Liver (tissue), 9 donors: ENCODE data around the gene CARD11. TPM values are rescaled to one million over a fixed set of nuclear protein-coding genes. Genes with fewer than 3 reads are reported as not detected.

Experiments used
- DNase-seq: peaks from one replicate; pipeline ENCODE4 v3.0.0-alpha.2; 2017; ENCODE audit warnings: low spot score
- H3K27ac ChIP-seq, 2 donors: one replicate each; pipeline ENCODE4 v1.7.0; 2013; ENCODE audit warnings: inconsistent platforms in 2 of 2, low read length in 2 of 2, control low read depth in 1 of 2, low read depth in 1 of 2, mild to moderate bottlenecking in 1 of 2
- H3K27me3 ChIP-seq, 4 donors: one replicate each; pipeline versions ENCODE4 v1.6.1 to v1.7.0; 2013; ENCODE audit warnings: low read length in 3 of 4, inconsistent platforms in 1 of 4, mild to moderate bottlenecking in 1 of 4, moderate library complexity in 1 of 4; ENCODE audit not compliant: control insufficient read depth in 4 of 4, insufficient read depth in 4 of 4
- H3K36me3 ChIP-seq, 4 donors: one replicate each; pipeline versions ENCODE4 v1.6.1 to v1.7.0; 2013; ENCODE audit warnings: low read length in 3 of 4, mild to moderate bottlenecking in 3 of 4, low read depth in 1 of 4, moderate library complexity in 1 of 4; ENCODE audit not compliant: control insufficient read depth in 4 of 4, insufficient read depth in 3 of 4
- H3K4me1 ChIP-seq, 4 donors: one replicate each; pipeline versions ENCODE4 v1.6.1 to v1.7.0; 2013; ENCODE audit warnings: low read length in 3 of 4, mild to moderate bottlenecking in 3 of 4, moderate library complexity in 1 of 4; ENCODE audit not compliant: control insufficient read depth in 4 of 4, insufficient read depth in 4 of 4
- H3K4me3 ChIP-seq, 3 donors: one replicate each; pipeline versions ENCODE4 v1.6.1 to v1.7.0; 2013; ENCODE audit warnings: low read length in 3 of 3, control low read depth in 1 of 3, low read depth in 1 of 3, mild to moderate bottlenecking in 1 of 3
- H3K9ac ChIP-seq, 2 donors: one replicate each; pipeline ENCODE4 v1.7.0; 2013; ENCODE audit warnings: low read length in 2 of 2, mild to moderate bottlenecking in 2 of 2, moderate library complexity in 2 of 2, control low read depth in 1 of 2, low read depth in 1 of 2
- H3K9me3 ChIP-seq, 4 donors: one replicate each; pipeline versions ENCODE4 v1.6.1 to v1.7.0; 2013; ENCODE audit warnings: low read length in 3 of 4; ENCODE audit not compliant: control insufficient read depth in 4 of 4
- EGR1 ChIP-seq, 2 donors: IDR thresholded peaks; 2 replicates each; pipeline ENCODE4 v1.6.1; 2016 to 2018; ENCODE audit warnings: antibody characterized with exemption in 2 of 2, low read depth in 2 of 2
- FOXA1 ChIP-seq: IDR thresholded peaks from 2 replicates; pipeline ENCODE4 v1.6.1; 2016; ENCODE audit warnings: antibody characterized with exemption
- FOXA2 ChIP-seq: IDR thresholded peaks from 2 replicates; pipeline ENCODE4 v1.6.1; 2016; ENCODE audit warnings: antibody characterized with exemption
- GABPA ChIP-seq, 2 donors: IDR thresholded peaks in 1 of 2; conservative IDR thresholded peaks in 1 of 2; 2 replicates each; pipeline ENCODE4 v1.6.1; 2016; ENCODE audit warnings: antibody characterized with exemption in 2 of 2, mild to moderate bottlenecking in 1 of 2, moderate library complexity in 1 of 2
- HNF4A ChIP-seq, 2 donors: conservative IDR thresholded peaks; 2 replicates each; pipeline ENCODE4 v1.6.1; 2016; ENCODE audit warnings: antibody characterized with exemption in 2 of 2, mild to moderate bottlenecking in 2 of 2
- HNF4G ChIP-seq: IDR thresholded peaks from 2 replicates; pipeline ENCODE4 v1.6.1; 2016; ENCODE audit warnings: antibody characterized with exemption
- JUND ChIP-seq, 2 donors: IDR thresholded peaks; 2 replicates each; pipeline ENCODE4 v1.6.1; 2016; ENCODE audit warnings: antibody characterized with exemption in 2 of 2
- NR2F2 ChIP-seq: IDR thresholded peaks from 2 replicates; pipeline ENCODE4 v1.6.1; 2016; ENCODE audit warnings: antibody characterized with exemption
- RAD21 ChIP-seq, 2 donors: IDR thresholded peaks; 2 replicates each; pipeline ENCODE4 v1.6.1; 2016; ENCODE audit warnings: antibody characterized with exemption in 2 of 2, mild to moderate bottlenecking in 2 of 2
- RXRA ChIP-seq, 2 donors: IDR thresholded peaks; 2 replicates each; pipeline ENCODE4 v1.6.1; 2017 to 2018; ENCODE audit warnings: antibody characterized with exemption in 2 of 2, mild to moderate bottlenecking in 1 of 2
- SP1 ChIP-seq: IDR thresholded peaks from 2 replicates; pipeline ENCODE4 v1.6.1; 2018; ENCODE audit warnings: antibody characterized with exemption, mild to moderate bottlenecking
- TAF1 ChIP-seq: conservative IDR thresholded peaks from 2 replicates; pipeline ENCODE4 v1.6.1; 2016; ENCODE audit warnings: antibody characterized with exemption, mild to moderate bottlenecking
- YY1 ChIP-seq: IDR thresholded peaks from 2 replicates; pipeline ENCODE4 v1.6.1; 2016; ENCODE audit warnings: antibody characterized with exemption, mild to moderate bottlenecking
- whole genome bisulfite sequencing: extraction: QIAGEN DNeasy Blood & Tissue Kit; methylation state at CpG from one replicate; pipeline ENCODE4 v1.1.7; 2013; 5-methylcytosine and 5-hydroxymethylcytosine counted together
- polyA plus RNA-seq, 2 donors: library from polyadenylated mRNA; stranded (reverse) in 1 of 2; unstranded in 1 of 2; fragments of 200-250 nt in 1 of 2; fragments of >200 nt in 1 of 2; fragmentation: Nextera tagmentation in 1 of 2; extraction: Ambion mirVana in 1 of 2; gene quantifications; one replicate each; pipeline versions ENCODE4 v1.2.1 to v1.2.3, GENCODE V29; 2013 to 2015
- total RNA-seq, 2 donors: library from RNA; depleted of rRNA; stranded (reverse); fragments of >200 nt; gene quantifications; one replicate each; pipeline ENCODE4 v1.2.3, GENCODE V29; 2014
- TF ChIP-seq, protein P1 (sequence below): fragments of 150-350 bp; IDR thresholded peaks from 2 replicates; pipeline ENCODE4 v1.5.1; 2017; ENCODE audit warnings: improper control_type of control experiment, low read depth, low read length; ENCODE audit not compliant: missing input control
- TF ChIP-seq, protein P2 (sequence below): IDR thresholded peaks from 2 replicates; pipeline ENCODE4 v1.6.1; 2016; ENCODE audit warnings: antibody characterized with exemption
- TF ChIP-seq, protein P3 (sequence below): IDR thresholded peaks from 2 replicates; pipeline ENCODE4 v1.6.1; 2016; ENCODE audit warnings: antibody characterized with exemption
- TF ChIP-seq, protein P4 (sequence below): IDR thresholded peaks from 2 replicates; pipeline ENCODE4 v1.6.1; 2016; ENCODE audit warnings: antibody characterized with exemption, mild to moderate bottlenecking
- TF ChIP-seq, protein P5 (sequence below): IDR thresholded peaks from 2 replicates; pipeline ENCODE4 v1.6.1; 2016; ENCODE audit warnings: antibody characterized with exemption
- donor health status: healthy.
- donor health status: healthy.
- donor health status: healthy.
- donor health status: healthy.
- donor health status: healthy.

CARD11 gene
- total and polyA plus RNA-seq, 4 donors, result 0.42 to 1.3 (median 0.83) TPM

DNA sequence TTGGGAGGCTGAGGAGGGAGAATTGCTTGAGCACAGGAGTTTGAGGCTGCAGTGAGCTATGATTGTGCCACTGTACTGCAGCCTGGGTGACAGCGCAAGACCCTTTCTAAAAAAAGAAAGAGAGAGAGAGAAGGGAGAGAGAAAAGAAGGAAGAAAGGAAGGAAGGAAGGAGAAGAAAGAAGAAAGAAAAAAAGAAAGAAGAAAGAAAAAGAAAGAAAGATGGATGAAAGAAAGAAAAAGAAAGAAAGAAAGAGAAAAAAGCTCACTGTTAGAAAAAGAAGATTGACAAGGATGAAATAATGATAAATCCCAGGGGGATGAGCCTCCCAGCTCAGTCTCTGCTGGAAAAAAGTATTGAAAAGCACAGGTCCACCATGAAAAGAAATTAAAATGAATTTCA is 22.8 kb upstream of the CARD11 start:
- H3K9ac ChIP-seq, result no peak overlapping the region
- no peak for TF ChIP-seq HNF4A (conservative IDR thresholded peaks at IDR 0.05)
- DNase-seq, result no peak
- H3K27me3 ChIP-seq, result no peaks in the 10 kb centered on the region
- no peak overlapping the region for H3K4me3 ChIP-seq
- peaks cover 0 to 5% (median under 1%) of the 10 kb centered on the region in 4 donors for H3K9me3 ChIP-seq
- no peak overlapping the region for H3K27ac ChIP-seq
- no peaks in the 10 kb centered on the region for H3K36me3 ChIP-seq
- 100% methylated on average over 1 of the region's 1 CpG for WGBS
- no peaks in the 10 kb centered on the region for H3K4me1 ChIP-seq

DNA sequence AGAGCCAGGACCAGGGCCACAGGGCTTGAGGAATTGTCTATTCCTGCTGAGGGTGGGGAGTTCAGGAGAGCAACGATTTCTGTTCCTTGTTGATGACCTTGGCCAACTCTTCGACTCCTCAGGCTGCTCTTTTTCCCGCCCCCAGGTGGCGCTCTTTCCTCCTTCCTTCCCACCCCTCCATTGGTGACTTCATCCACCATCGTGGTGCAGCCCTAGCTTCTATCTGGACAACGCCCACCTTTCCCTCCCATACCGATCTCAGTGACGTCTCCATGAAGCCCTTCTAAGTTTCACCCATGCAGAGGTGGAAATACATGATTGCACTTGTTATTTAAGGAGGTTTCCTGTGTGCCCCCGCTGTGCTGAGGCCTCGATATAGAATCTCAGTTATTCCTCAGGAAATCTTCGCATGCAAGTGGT is 22.1 kb upstream of the CARD11 start:
- DNase-seq, result peak; percentile 41
- no peaks in the 10 kb centered on the region for H3K4me1 ChIP-seq
- no peak overlapping the region for H3K9ac ChIP-seq
- WGBS, result 37% methylated on average over 11 of the region's 11 CpGs
- H3K36me3 ChIP-seq, result no peaks in the 10 kb centered on the region
- peak in 1 of 2 donors; percentile 21 for TF ChIP-seq RAD21 (IDR thresholded peaks at IDR 0.05)
- no peak for TF ChIP-seq YY1
- TF ChIP-seq NR2F2, result no peak
- TF ChIP-seq, protein P1, sequence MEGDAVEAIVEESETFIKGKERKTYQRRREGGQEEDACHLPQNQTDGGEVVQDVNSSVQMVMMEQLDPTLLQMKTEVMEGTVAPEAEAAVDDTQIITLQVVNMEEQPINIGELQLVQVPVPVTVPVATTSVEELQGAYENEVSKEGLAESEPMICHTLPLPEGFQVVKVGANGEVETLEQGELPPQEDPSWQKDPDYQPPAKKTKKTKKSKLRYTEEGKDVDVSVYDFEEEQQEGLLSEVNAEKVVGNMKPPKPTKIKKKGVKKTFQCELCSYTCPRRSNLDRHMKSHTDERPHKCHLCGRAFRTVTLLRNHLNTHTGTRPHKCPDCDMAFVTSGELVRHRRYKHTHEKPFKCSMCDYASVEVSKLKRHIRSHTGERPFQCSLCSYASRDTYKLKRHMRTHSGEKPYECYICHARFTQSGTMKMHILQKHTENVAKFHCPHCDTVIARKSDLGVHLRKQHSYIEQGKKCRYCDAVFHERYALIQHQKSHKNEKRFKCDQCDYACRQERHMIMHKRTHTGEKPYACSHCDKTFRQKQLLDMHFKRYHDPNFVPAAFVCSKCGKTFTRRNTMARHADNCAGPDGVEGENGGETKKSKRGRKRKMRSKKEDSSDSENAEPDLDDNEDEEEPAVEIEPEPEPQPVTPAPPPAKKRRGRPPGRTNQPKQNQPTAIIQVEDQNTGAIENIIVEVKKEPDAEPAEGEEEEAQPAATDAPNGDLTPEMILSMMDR, result peak; percentile 12
- no peak for TF ChIP-seq JUND (IDR thresholded peaks at IDR 0.05)
- TF ChIP-seq, protein P2, sequence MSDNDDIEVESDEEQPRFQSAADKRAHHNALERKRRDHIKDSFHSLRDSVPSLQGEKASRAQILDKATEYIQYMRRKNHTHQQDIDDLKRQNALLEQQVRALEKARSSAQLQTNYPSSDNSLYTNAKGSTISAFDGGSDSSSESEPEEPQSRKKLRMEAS, result no peak
- no peak for TF ChIP-seq SP1
- no peak overlapping the region for H3K27ac ChIP-seq
- H3K27me3 ChIP-seq, result no peaks in the 10 kb centered on the region
- no peak overlapping the region for H3K4me3 ChIP-seq
- peaks cover 0 to 2% (median 0%) of the 10 kb centered on the region in 4 donors for H3K9me3 ChIP-seq

DNA sequence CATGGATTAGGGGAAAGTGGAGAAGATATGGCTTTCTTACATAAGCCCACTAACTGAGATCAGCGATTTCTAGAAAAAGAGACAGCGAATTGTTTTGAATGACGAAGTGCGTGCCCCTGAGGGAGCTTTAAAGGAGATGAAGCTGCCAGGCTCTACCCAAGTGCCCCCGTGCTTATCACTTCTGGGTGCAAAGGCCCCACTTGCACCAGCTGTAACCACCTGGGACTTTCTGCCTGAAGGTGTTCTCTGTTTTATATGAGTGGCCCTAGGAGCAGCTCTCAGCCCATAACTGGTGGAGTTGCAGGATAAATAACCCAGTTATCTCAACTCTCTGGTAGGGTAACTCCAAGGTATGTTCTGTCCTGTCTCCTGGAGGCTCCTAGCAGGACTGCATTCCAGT is 20.4 kb upstream of the CARD11 start:
- Histone ChIP-seq H3K27ac (no peak overlapping the region), H3K9ac (no peak overlapping the region), H3K36me3 (no peaks in the 10 kb centered on the region), H3K4me3 (no peak overlapping the region), H3K9me3 (peaks cover 0 to 2% (median 0%) of the 10 kb centered on the region in 4 donors), H3K4me1 (no peaks in the 10 kb centered on the region), H3K27me3 (no peaks in the 10 kb centered on the region)
- DNase-seq, result no peak
- TF ChIP-seq SP1 (no peak), HNF4G (no peak), FOXA2 (no peak), JUND (IDR thresholded peaks at IDR 0.05) (no peak), HNF4A (conservative IDR thresholded peaks at IDR 0.05) (no peak), RXRA (IDR thresholded peaks at IDR 0.05) (no peak), TAF1 (no peak), RAD21 (IDR thresholded peaks at IDR 0.05) (no peak), EGR1 (IDR thresholded peaks at IDR 0.05; ENCODE audit: low read depth in 2 of 2) (no peak), FOXA1 (no peak), GABPA (IDR thresholded peaks at IDR 0.05 in 1 of 2, conservative IDR thresholded peaks at IDR 0.05 in 1 of 2) (no peak), NR2F2 (no peak), YY1 (no peak)
- TF ChIP-seq, protein P3, sequence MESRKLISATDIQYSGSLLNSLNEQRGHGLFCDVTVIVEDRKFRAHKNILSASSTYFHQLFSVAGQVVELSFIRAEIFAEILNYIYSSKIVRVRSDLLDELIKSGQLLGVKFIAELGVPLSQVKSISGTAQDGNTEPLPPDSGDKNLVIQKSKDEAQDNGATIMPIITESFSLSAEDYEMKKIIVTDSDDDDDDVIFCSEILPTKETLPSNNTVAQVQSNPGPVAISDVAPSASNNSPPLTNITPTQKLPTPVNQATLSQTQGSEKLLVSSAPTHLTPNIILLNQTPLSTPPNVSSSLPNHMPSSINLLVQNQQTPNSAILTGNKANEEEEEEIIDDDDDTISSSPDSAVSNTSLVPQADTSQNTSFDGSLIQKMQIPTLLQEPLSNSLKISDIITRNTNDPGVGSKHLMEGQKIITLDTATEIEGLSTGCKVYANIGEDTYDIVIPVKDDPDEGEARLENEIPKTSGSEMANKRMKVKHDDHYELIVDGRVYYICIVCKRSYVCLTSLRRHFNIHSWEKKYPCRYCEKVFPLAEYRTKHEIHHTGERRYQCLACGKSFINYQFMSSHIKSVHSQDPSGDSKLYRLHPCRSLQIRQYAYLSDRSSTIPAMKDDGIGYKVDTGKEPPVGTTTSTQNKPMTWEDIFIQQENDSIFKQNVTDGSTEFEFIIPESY, result no peak
- TF ChIP-seq, protein P4, sequence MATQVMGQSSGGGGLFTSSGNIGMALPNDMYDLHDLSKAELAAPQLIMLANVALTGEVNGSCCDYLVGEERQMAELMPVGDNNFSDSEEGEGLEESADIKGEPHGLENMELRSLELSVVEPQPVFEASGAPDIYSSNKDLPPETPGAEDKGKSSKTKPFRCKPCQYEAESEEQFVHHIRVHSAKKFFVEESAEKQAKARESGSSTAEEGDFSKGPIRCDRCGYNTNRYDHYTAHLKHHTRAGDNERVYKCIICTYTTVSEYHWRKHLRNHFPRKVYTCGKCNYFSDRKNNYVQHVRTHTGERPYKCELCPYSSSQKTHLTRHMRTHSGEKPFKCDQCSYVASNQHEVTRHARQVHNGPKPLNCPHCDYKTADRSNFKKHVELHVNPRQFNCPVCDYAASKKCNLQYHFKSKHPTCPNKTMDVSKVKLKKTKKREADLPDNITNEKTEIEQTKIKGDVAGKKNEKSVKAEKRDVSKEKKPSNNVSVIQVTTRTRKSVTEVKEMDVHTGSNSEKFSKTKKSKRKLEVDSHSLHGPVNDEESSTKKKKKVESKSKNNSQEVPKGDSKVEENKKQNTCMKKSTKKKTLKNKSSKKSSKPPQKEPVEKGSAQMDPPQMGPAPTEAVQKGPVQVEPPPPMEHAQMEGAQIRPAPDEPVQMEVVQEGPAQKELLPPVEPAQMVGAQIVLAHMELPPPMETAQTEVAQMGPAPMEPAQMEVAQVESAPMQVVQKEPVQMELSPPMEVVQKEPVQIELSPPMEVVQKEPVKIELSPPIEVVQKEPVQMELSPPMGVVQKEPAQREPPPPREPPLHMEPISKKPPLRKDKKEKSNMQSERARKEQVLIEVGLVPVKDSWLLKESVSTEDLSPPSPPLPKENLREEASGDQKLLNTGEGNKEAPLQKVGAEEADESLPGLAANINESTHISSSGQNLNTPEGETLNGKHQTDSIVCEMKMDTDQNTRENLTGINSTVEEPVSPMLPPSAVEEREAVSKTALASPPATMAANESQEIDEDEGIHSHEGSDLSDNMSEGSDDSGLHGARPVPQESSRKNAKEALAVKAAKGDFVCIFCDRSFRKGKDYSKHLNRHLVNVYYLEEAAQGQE, result no peak
- TF ChIP-seq, protein P2, result no peak
- TF ChIP-seq, protein P1, result no peak
- TF ChIP-seq, protein P5, sequence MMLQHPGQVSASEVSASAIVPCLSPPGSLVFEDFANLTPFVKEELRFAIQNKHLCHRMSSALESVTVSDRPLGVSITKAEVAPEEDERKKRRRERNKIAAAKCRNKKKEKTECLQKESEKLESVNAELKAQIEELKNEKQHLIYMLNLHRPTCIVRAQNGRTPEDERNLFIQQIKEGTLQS, result no peak
- 86% methylated on average over 5 of the region's 5 CpGs for WGBS
